ENCODE data around the gene ACSBG1.

The ACSBG1 gene

GRCh38 chr15:78146425-78147154 is 87.8 kb downstream of the ACSBG1 start:
- no peak for DNase-seq (ENCODE audit: low read depth)
- H3K4me3 ChIP-seq (ENCODE audit: low read length), result no peak overlapping the region
- TF ChIP-seq, protein P1, sequence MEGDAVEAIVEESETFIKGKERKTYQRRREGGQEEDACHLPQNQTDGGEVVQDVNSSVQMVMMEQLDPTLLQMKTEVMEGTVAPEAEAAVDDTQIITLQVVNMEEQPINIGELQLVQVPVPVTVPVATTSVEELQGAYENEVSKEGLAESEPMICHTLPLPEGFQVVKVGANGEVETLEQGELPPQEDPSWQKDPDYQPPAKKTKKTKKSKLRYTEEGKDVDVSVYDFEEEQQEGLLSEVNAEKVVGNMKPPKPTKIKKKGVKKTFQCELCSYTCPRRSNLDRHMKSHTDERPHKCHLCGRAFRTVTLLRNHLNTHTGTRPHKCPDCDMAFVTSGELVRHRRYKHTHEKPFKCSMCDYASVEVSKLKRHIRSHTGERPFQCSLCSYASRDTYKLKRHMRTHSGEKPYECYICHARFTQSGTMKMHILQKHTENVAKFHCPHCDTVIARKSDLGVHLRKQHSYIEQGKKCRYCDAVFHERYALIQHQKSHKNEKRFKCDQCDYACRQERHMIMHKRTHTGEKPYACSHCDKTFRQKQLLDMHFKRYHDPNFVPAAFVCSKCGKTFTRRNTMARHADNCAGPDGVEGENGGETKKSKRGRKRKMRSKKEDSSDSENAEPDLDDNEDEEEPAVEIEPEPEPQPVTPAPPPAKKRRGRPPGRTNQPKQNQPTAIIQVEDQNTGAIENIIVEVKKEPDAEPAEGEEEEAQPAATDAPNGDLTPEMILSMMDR (conservative IDR thresholded peaks at IDR 0.05; ENCODE audit: low read length), result no peak

DNA sequence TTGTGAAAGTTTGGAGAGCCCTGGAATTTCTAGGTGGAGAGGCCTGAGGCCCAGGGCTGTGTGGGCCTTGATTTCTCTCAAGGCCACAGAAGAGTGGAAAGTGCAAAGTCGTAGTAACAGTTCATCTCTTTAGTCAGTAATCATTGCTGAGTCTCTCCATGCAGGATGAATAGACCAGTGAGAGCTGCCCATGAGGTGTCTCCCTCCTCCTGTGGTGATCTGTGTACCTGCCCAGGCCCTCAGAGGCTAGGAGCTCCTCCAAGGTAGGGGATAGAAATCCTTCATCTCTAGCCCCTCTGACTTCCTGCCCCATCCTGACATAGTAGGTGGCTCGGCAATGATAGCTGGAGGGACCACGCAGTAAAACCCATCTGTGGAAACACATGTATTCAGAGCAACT is 92.0 kb downstream of the ACSBG1 start:
- no peak overlapping the region for H3K4me3 ChIP-seq (ENCODE audit: low read length)
- TF ChIP-seq, protein P1 (conservative IDR thresholded peaks at IDR 0.05; ENCODE audit: low read length), result no peak
- DNase-seq (ENCODE audit: low read depth), result no peak

DNA sequence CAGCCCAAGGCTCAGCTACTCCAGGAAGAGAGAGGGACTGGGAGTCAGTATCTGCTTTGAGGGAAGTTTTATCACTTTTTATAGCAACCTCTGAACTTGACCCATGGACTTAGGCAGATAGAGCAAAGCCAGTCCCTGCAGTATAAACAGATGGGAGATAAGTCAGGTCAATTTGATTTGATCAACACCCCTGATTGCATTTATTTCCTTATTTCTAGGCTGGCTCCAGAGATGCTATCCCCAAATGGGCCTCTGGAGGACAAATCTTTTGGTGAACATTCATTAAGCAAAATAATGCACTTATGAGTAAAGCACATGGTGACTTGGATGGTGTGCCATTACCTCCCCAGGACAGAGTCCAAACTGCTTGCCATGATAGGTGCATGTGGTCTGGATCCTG is 94.1 kb downstream of the ACSBG1 start:
- no peak for DNase-seq (ENCODE audit: low read depth)
- TF ChIP-seq, protein P1 (conservative IDR thresholded peaks at IDR 0.05; ENCODE audit: low read length), result no peak

DNA sequence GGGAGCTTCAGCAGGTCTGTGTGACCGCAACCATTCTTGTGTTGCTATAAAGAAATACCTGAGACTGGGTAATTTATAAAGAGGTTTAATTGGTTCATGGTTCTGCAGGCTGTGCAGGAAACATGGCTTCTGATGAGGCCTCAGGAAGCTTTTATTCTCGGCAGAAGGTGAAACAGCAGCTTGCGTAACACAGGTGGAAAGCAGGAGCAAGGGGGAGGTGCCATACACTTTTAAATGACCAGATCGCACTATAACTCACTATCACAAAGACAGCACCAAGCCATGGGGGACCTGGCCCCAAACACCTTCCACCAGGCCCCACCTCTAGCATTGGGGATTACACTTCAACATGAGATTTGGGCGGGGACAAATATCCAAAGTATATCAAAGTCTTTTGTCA is 94.8 kb downstream of the ACSBG1 start:
- TF ChIP-seq, protein P1 (conservative IDR thresholded peaks at IDR 0.05; ENCODE audit: low read length), result no peak
- no peak for DNase-seq (ENCODE audit: low read depth)
- no peak overlapping the region for H3K4me3 ChIP-seq (ENCODE audit: low read length)

More for the DNA sequence above, 94.1 kb downstream of the ACSBG1 start:
- H3K4me3 ChIP-seq (ENCODE audit: low read length), result no peak overlapping the region

- DNase-seq (ENCODE audit: low read depth), result no peak
- no peak overlapping the region for H3K4me3 ChIP-seq (ENCODE audit: low read length)
- TF ChIP-seq, protein P1 (conservative IDR thresholded peaks at IDR 0.05; ENCODE audit: low read length), result no peak
These were observed 100.6 kb downstream of the ACSBG1 start for GRCh38 chr15:78133801-78134200.

- H3K4me3 ChIP-seq (ENCODE audit: low read length), result peak within 1 kb of the TSS; percentile 75
- peak; percentile 57 for DNase-seq (ENCODE audit: low read depth)
These were observed 102.9 kb downstream of the ACSBG1 start, which contains the start of gene CIB2 for GRCh38 chr15:78131295-78132061. TSS of gene CIB2 (minus strand) at chr15:78131445. CDS start at chr15:78131215, 230 bp downstream.

More at GRCh38 chr15:78131295-78132061, 102.9 kb downstream of the ACSBG1 start, which contains the start of gene CIB2:
- TF ChIP-seq, protein P1 (conservative IDR thresholded peaks at IDR 0.05; ENCODE audit: low read length), result no peak; the same call in 1 of the 2 replicates
